HG02973 (cell line): ENCODE data around the gene CYP2D6.
"Not testable (repeated sequence)": the region's sequence is repeated elsewhere in the genome, so short reads cannot be mapped to it uniquely, and the experiment has no call there.

Experiments
- ATAC-seq: cut with Tn5 transposase; IDR thresholded peaks from one replicate; pipeline ENCODE4 v1.9.1; 2021; ENCODE audit warnings: moderate library complexity; ENCODE audit not compliant: unreplicated experiment

Gene CYP2D6

GRCh38 chr22:42130639-42131431 lies at the start of gene CYP2D6:
Gene CYP2D6 (minus strand): TSS chr22:42130810. CDS start chr22:42130791, 19 bp downstream.
- not testable (repeated sequence) for ATAC-seq

- no peak for ATAC-seq
Observed at GRCh38 chr22:42179616-42180015, 49.0 kb upstream of the CYP2D6 start.

- no peak for ATAC-seq
Observed at GRCh38 chr22:42178910-42179519, 48.4 kb upstream of the CYP2D6 start.

DNA sequence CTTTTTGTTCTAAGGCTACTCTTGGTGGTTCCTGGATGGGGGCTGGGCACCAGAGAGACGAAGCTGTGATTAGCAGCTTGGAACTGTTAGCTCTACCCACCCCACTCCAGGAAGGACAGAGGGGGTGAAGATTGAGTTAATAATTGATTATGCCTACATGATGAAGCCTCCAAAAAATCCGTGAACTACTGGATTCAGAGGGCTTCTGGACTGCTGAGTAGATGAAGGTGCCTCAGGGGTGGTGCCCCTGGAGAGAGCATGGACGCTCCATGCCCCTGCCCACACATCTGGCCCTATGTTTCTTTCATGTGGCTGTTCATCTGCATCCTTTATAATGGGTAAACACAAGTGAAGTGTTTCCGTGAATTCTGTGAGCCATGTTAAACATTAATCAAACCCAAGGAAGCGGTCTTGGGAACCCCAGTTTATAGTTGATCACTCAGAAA lies 47.3 kb upstream of the CYP2D6 start:
- no peak for ATAC-seq

- no peak for ATAC-seq
Observed at GRCh38 chr22:42176255-42176915, 45.8 kb upstream of the CYP2D6 start.

DNA sequence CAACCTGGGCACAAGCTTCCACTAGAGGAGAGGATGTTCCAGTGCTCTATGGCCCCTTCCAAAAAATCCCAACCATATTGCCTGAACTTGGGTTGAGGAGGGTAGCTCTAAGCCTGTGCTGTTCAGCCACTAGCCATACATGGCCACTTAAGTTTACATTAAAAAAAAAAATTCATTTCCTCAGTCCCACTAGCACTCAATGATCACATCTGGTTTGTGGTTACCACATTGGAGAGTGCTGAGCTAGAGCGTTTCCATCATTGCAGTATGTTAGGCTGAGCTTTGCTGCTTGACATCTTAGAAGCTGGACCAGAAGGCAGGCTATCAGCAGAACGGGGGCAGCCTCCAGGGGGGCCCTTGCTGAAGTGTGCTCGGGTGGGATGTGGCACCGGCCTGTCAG lies 43.5 kb upstream of the CYP2D6 start:
- no peak for ATAC-seq

DNA sequence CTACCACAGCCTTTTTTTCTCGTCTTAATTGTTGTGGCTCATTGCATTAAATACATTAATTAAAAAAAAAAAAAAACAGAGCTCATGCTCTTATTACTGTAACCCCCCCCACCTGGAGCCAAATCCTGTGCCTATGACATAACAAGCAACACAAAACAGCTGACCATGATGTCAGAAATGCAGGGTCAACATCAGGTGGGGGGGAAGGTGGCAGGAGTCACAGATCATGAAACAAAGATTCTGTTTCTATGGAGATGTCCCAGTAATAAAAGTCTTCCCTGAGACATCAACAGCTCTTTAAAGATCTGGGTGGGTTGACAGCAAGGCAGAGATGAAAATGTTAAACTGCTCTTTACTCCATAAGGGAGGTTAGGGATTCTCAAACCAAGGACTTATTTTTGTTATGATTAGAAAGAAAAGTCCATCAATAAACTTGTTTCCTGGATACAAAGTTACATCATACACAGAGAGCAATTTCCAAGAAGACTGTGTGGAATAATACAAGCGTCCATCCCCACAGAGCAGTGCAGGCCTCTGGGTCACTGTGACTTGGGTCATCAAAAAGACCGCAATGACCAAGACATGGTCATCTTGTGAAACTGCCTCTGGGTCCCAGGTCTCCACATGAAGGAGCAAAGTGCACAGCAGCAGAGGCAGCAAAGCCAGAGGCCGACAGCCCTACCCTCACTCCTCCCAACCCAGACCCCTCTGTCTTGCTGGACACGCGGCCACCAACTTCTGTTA lies 42.7 kb upstream of the CYP2D6 start:
- ATAC-seq: no peak

- no peak for ATAC-seq
Observed at GRCh38 chr22:42172773-42173172, 42.2 kb upstream of the CYP2D6 start.

DNA sequence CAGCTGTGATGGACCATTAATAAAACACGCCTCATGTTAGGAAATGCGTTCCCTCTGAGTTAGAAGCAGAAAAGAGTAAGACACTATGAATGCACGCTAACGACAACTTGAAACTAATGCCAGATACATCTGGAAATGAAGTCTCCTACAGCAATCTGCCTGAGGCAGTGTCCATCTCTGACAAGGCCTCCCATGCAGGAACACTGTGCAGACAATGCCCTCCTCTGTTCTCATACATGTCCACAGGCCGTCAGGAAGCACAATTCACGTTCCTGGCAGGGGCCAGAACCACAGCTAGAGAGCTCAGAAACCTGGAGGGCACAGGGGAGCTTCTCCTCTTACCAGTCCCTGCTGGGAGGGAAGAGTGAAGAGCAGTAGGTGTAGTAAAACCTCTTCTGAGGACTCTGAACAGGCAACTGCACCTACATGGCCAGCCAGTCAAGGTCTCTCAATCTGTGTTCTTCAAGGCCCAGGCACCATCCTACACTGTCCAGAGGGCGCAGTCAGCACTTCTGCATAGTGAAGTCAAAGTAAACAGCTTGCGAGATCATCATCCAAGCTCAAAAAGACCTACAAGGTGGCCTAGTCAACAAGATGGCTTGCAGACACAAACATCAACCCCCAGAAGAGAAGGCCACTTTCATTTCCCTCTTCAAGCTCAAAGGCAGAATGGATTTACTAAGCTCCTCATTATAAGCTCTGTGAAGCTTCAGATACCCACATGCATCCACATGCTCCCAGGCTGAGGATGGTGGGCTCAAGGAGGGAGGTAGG lies 41.5 kb upstream of the CYP2D6 start:
- no peak for ATAC-seq

- no peak for ATAC-seq
Observed at GRCh38 chr22:42171417-42171816, 40.8 kb upstream of the CYP2D6 start.

DNA sequence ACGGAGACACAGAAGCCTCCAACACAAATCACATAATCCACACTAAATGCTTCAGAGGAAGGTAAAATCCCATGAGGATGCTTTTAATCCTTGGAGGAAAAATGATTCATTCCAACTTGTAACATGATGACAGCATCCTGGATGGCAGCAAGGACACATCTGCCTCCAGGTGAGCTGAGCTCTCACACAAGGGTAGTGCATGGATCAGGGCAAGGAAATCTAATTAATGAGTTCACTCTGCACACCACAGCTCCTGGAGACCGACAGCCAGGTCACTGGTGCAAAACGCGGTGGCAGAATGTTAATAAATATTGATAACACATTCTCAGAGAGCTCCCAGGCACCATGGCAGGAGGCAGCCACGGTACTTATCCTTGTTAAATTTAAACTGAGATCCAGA lies 40.3 kb upstream of the CYP2D6 start:
- ATAC-seq: no peak

DNA sequence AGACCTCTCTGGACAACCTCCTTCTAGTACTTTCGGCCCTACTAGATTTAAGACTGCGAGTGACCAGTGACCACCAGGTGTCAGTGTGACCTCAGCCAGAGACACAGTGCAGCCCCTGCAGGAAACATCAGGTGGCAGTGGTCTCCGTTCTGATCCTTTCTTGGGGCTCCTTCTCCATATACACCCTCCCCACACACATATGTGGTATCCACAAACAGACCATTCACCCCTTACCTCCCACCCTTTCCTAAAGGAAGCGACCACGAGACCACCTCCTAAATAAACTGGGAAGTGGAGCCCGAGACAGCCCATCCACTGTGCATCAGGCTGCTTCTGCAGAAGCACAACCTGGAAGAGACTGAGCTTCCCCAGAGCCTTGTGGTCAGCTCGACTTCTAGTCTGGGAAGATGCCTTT lies 38.5 kb upstream of the CYP2D6 start:
- no peak for ATAC-seq

DNA sequence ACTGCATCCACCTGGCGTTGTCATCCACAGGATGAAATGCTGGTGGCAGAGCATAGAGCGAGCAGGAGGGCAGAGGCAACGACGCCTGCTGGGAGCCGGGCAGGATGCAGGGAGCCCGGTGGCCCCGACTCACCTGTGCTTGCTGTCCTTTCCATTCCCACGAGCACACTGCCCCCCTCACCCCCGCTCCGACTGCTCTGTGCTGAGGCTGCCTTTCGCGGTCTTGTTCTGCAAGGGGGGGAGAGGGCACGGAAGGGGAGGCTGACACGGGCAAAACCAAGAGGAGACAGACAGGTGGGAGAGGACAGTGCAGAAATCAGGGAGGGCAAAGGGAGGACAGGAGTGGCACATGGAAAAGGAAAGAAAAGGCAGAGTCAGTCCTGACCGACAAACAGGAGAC lies 37.9 kb upstream of the CYP2D6 start:
- no peak for ATAC-seq

GRCh38 chr22:42167066-42167465 lies 36.5 kb upstream of the CYP2D6 start:
- no peak for ATAC-seq

DNA sequence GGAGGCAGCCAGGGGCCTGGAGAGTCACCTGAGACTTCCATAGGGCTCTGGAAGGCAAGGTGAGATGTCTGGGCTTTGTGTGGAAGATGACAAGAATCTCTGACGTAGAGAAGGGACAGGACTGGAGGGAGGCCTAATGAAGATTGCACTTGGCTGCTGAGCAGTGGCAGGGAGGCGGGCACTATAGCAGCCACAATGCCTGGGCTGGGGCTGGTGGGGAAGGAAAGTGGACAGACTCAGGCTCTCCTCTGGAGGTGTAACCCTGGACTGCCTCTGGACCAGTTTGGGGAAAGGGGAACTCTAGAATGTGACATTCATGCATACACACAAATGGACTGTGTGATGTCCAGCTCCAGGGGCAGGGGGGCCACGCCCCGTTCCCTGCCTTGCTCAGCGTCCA lies 34.3 kb upstream of the CYP2D6 start:
- no peak for ATAC-seq

DNA sequence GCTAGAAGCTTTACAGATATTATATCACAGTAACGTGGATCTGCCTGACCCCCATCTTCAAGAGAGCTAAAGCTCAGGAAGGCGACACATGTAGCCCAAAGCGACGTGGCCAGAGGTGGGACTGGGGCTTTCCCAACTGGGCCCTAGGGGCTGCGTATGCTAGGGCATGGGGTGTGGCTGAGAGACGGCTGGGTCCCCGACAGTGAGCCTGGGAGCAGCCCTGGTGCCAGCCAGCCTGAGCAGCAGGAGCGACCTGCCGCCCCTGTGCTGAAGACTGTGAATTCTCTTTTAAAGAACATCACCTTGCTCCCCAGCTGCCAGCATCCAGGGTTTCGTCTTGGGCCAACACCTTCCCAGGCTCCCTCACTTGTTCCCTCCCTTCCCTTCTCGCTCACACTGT lies 32.9 kb upstream of the CYP2D6 start:
- no peak for ATAC-seq

- ATAC-seq: no peak
Observed at GRCh38 chr22:42162728-42163489, 32.3 kb upstream of the CYP2D6 start.

- no peak for ATAC-seq
Observed at GRCh38 chr22:42160830-42161696, 30.5 kb upstream of the CYP2D6 start.

DNA sequence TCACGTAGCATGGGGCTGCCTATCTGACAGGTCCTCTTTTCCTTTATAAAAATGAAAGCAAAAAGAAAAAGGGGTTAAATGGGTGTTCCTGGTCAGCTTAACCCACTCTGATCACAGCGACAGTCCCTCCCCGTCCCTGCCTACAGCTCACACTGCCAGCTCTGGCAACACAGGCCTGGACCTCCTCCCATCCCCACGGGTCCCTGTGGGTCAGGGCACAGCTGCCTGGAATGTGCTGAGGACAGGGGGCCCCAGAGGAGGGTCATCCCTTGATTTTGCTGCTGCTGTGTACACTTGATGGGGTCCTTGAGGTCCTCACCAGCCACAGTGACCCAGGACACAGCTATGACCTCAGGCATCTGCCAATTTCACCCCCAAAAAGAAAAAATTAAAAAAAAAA lies 29.6 kb upstream of the CYP2D6 start:
- ATAC-seq: no peak
